NCI-H460 (cell line): ENCODE data around the gene MLEC. TPM values are rescaled to one million over a fixed set of nuclear protein-coding genes. Genes with fewer than 3 reads are reported as not detected.

Source experiments
- DNase-seq: peaks from one replicate; pipeline ENCODE4 v3.0.0-alpha.2; 2016; ENCODE audit warnings: low read depth; ENCODE audit errors: extremely low read depth
- total RNA-seq: library from RNA; depleted of rRNA; stranded (reverse); fragments of >200 nt; shearing (Covaris generic); gene quantifications from 2 replicates; pipeline ENCODE4 v1.2.3, GENCODE V29; 2014

The MLEC gene
- total RNA-seq, 1 experiment from 2014 or later, result 76.6 TPM

GRCh38 chr12:120690083-120690450, 3.1 kb downstream of the MLEC start:
- no peak for DNase-seq

DNA sequence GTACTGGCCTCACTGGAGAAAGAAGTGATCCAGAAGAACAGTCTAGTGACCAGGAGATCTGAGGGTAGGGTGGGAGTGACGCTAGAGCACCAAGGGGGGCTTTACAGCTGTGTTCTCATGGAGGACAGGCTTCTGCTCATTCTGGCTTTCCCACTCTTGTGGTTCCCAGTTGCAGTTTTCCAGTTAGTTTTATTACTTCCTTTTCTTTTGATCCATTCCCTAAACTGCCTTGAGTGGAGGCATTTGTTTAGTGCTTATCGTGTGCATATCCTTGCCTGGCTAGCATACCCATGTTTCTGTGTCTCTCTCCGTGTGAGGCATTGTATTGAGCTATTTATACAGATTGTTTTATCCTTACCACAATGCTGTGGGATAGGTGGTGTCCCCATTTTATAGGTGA, 4.0 kb downstream of the MLEC start:
- DNase-seq, result no peak

GRCh38 chr12:120692524-120693033, 5.6 kb downstream of the MLEC start:
- DNase-seq, result no peak

DNA sequence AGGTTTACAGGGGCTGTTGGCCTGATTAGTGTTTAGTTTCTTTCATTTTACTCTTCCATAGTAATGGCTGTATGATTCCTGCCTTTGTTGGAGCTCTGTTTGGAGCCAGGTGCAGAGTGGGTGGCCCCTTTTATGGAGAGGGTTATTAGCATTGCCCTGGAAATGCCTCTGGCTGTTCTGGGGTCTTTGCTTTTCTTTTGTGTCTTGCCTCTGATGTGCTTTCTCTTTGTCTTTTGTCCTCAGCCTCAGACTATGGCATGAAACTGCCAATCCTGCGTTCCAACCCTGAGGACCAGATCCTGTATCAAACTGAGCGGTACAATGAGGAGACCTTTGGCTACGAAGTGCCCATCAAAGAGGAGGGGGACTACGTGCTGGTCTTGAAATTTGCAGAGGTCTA, 6.9 kb downstream of the MLEC start:
- DNase-seq, result no peak

- DNase-seq, result no peak
Measured at GRCh38 chr12:120696626-120697025, 9.7 kb downstream of the MLEC start.

- no peak for DNase-seq
Measured at GRCh38 chr12:120697344-120697743, 10.4 kb downstream of the MLEC start.

DNA sequence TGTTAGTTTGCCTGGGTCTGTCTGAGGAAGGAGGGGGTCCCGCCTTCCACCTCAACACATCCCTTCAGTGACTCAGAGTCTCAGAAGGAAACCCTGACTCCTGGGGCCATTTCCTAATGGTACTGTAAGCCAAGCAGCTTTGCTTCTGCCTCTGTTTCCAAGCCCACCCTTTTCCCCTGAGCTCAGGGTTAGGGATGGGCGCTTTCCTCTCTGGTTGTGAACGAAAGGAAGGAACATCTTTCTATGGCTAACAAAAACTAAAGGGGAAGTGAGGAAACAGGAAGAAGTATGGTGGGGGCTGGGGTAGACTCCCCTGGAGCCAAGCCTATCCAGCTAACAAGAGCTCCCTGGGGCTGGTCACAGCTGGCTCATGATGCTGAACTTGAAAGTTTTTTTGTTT, 11.7 kb downstream of the MLEC start:
- no peak for DNase-seq

GRCh38 chr12:120699553-120699952, 12.6 kb downstream of the MLEC start:
- no peak for DNase-seq

GRCh38 chr12:120700886-120701285, 13.9 kb downstream of the MLEC start:
- DNase-seq, result no peak

DNA sequence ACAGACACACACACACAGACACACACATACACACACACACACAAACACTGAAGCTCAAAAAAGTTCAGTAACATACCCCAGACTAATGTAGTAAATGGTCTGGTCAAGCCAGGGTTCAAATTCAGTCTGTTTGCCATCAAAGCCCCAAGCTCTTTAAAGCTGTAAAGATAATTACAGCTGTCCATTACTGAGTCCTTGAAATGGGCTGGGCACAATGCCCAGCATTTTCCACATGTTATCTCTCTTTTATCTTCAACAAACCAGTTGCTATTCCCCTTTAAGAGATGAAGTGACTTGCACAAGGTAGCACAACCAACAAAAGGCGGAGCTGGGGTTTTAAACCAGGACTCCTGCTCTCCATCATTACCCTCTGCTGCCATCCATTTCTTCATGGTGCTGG, 15.7 kb downstream of the MLEC start:
- DNase-seq, result no peak

GRCh38 chr12:120703311-120703942, 16.5 kb downstream of the MLEC start:
- no peak for DNase-seq

DNA sequence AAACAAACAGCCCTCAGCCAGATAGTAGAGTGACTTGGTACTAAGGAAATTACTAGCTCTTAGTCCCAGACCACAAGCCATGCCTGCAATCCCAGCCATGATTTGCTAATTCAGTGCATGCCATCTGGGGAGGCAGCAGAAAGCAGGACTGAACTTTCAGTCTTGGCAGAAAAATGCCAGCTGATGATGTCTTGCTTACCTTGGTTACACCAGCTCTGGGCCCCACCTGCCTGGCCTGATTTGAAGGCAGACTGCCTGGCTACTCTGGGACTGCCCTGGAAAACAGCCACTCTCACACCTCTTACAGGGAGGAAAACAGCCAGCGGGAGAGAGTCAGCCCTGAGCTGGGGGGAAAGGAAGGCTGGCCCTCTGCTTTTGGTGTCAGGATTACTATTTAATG, 18.7 kb downstream of the MLEC start:
- DNase-seq, result no peak

DNA sequence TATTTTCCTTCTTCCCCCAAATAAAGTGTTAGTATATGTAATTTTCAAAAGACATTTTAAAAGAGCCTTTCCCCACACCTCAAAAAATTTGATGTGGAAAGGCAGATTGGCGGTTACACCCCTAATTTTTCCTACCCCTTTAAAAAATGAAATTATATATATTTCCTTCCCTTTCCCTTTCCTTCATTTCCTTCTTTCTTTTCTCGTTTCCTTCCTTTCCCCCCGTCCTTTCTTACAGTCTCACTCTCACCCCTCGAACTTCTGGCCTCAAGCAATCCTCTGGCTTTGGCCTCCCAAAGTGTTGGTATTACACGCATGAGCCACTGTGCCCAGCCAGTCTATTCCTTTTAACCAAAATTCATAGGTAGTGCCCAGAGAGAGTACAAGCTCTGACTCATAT, 19.1 kb downstream of the MLEC start:
- DNase-seq, result no peak

DNA sequence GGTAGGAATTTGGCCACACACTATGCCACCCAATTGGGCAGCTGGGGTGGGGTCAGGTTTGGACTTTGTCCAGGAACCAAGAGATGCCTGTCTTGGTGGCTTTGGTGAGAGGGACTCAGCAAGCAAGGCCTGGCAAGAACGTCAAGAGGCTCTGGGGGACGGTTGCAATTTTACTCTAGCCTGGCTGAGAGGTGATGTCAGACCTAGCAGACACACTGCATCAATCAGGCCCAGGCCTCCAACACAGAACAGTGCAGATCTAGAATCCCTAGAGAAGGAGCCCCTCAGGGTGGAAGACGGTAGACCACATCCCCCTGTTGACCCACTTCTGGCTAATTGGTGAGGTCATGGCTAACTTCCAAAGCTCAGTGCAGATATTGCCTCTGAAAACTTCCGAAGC, 21.7 kb downstream of the MLEC start:
- DNase-seq, result no peak

DNA sequence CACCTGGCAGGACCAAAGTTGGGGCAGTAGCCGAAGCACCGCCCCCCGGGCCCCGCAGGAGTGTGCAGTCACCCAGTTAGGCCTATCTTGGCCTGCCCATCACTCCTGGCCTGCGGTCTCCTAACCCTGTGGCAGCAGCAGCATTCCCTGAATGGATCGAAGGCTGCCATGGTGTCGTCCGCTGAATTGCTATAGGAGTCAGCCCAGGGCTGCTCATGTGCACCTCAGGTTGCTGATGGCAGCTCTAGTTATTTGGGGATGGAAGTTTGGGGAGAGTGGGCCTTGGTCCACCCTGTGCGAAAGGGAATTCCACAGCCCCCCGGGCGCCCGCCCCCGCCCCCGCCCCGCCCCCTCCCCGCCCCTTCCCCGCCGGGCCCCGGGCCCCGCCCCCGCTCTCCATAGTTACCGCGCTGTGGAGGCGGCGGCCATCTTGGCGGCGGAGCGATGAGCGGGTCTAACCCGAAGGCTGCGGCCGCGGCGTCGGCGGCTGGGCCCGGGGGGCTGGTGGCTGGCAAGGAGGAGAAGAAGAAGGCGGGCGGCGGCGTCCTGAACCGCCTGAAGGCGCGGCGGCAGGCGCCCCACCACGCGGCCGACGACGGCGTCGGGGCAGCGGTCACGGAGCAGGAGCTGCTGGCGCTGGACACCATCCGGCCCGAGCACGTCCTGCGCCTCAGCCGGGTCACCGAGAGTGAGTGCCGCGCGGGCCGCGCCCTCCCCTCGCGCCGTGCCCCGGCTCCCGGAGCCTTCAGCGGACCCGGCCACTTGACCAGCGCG, 23.3 kb downstream of the MLEC start, which contains the start of gene UNC119B:
Gene UNC119B (plus strand): TSS at position 428 of the 774 bp plus-strand sequence. CDS start 17 bp downstream, at position 445.
- DNase-seq, result peak; percentile 47

DNA sequence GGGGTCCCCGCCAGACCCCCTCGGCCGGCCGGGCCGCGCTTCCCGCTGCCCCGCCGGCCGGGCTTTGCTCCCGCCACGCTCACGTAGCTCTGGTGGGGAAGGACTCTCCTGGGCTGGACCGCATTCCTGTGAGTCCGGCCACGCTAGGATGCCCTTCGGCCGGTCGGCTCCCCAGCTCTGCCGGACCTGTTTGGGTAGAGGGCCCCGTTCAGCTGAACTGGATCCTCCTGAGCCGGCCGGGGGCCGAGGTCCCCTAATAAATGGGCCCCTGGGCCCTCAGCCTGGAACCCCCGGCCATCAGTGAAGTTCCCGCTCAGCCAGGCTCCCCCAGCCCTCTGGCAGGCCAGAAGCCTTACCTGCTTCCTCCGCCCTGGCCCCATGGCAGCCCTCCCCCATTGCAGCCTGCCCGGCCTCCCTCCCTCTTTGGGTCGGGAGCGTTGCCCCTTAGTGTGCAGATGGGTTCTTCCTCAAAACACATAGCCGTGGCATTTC, 23.9 kb downstream of the MLEC start:
- DNase-seq, result no peak

DNA sequence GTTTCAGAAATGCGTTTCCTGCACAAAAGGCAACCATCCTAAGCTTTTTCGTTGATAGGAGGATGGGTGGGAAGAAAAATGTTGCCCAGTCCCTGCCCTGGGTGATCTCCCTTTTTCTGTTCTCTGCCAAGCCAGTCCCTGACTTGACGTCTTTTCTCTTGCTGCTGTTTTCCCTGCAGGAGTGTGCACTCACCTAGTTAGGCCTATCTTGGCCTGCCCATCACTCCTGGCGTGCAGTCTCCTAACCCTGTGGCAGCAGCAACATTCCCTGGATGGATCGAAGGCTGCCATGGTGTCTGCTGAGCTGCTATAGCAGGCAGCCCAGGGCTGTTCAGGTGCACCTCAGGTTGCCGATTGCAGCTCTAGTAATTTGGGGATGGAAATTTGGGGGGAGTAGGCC, 24.5 kb downstream of the MLEC start:
- no peak for DNase-seq

GRCh38 chr12:120712610-120713009, 25.7 kb downstream of the MLEC start:
- no peak for DNase-seq

GRCh38 chr12:120713861-120714482, 27.0 kb downstream of the MLEC start:
- DNase-seq, result peak; percentile 82

- DNase-seq, result no peak
Measured at GRCh38 chr12:120718055-120718454, 31.1 kb downstream of the MLEC start.

GRCh38 chr12:120719072-120719471, 32.1 kb downstream of the MLEC start:
- no peak for DNase-seq
